ENCODE data around the gene FAM50B. TPM values are rescaled to one million over a fixed set of nuclear protein-coding genes. Genes with fewer than 3 reads are reported as not detected.

The FAM50B gene
- total RNA-seq, 4 donors from 2014 or later, result 4.6 to 12.9 (median 11.8) TPM

DNA sequence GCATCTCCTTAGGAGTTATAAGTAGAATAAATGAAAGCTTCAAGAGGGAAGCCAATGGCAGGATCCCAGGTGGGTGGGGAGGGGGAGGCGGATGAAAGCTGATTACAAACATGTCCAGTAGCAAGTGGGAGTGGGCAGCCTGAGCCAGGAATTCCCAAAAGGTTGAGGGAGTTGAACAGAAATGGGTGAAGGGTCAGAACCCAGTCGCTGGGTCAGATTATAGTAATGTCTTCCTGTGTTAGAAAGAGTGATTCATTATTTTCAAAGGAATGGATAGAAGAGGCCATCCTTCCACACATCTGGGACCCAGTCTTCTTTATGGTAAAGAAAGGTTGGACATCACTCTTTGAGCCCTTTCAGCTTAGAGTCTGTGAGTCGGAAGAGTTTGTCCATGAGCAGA is 41.0 kb upstream of the FAM50B start:
- TF ChIP-seq POLR2A (IDR thresholded peaks at IDR 0.05), result no peak
- TF ChIP-seq, protein P1, sequence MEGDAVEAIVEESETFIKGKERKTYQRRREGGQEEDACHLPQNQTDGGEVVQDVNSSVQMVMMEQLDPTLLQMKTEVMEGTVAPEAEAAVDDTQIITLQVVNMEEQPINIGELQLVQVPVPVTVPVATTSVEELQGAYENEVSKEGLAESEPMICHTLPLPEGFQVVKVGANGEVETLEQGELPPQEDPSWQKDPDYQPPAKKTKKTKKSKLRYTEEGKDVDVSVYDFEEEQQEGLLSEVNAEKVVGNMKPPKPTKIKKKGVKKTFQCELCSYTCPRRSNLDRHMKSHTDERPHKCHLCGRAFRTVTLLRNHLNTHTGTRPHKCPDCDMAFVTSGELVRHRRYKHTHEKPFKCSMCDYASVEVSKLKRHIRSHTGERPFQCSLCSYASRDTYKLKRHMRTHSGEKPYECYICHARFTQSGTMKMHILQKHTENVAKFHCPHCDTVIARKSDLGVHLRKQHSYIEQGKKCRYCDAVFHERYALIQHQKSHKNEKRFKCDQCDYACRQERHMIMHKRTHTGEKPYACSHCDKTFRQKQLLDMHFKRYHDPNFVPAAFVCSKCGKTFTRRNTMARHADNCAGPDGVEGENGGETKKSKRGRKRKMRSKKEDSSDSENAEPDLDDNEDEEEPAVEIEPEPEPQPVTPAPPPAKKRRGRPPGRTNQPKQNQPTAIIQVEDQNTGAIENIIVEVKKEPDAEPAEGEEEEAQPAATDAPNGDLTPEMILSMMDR (IDR thresholded peaks at IDR 0.05), result no peak
- no peak for DNase-seq
- 73 to 87% methylated on average over 2 to 3 of the region's 3 CpGs for WGBS, 2 donors
- no peak overlapping the region for H3K4me3 ChIP-seq
- no peaks in the 10 kb centered on the region for H3K27me3 ChIP-seq
- intact Hi-C loops (cut with DNase I), result no loop called here
- peak overlapping the region in 3 of 4 donors; percentile 9 to 79 (median 33) for H3K27ac ChIP-seq
- H3K36me3 ChIP-seq, result no peaks in the 10 kb centered on the region
- H3K4me1 ChIP-seq, result peaks cover 7 to 46% (median 27%) of the 10 kb centered on the region in 3 donors
- H3K9me3 ChIP-seq, result no peaks in the 10 kb centered on the region

DNA sequence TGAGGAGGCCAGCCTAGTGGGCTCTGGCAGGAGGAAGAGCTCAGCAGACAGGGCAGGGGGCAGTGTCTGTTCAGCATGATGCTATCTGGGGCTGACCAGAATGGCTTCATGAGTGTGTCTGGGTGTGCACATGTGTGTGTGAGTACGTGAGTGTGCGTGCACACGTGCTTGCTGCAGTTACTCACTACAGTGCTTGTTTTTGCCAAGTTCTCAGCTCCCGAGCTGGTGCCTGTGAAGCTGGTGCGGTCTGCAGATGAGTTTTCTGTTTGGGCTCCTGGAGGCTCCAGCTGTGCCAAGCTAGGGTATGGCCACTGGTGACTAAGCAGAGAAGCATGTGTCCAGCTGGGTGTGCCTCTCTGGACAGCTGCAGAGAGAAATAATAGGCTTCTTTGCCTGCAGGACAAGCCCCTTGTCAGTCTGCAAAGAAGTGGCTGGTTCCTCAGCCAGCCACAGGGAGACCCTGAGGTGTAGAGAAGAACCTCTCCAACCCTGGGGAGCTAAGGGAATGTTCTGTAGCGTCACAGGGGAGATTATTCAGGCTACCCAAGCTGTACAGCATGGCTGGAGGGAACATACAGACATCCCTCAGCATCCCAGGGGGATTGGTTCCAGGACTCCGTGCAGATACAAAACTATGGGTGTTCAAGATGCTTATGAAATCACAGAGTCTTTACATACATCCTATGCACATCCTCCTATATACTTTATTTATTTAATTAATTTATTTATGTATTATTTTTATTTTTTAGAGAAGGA is 40.2 kb upstream of the FAM50B start:
- Histone ChIP-seq H3K27ac (peak overlapping the region; percentile 9 to 79 (median 24)), H3K9me3 (no peaks in the 10 kb centered on the region), H3K27me3 (no peaks in the 10 kb centered on the region), H3K4me1 (peaks cover 7 to 43% (median 28%) of the 10 kb centered on the region in 3 donors), H3K36me3 (no peaks in the 10 kb centered on the region), H3K4me3 (no peak overlapping the region)
- 52 to 67% methylated on average over 7 of the region's 7 CpGs for WGBS, 2 donors
- no peak for DNase-seq
- TF ChIP-seq, protein P1 (IDR thresholded peaks at IDR 0.05), result no peak
- no peak for TF ChIP-seq POLR2A (IDR thresholded peaks at IDR 0.05)
- intact Hi-C loops (cut with DNase I), result no loop called here

DNA sequence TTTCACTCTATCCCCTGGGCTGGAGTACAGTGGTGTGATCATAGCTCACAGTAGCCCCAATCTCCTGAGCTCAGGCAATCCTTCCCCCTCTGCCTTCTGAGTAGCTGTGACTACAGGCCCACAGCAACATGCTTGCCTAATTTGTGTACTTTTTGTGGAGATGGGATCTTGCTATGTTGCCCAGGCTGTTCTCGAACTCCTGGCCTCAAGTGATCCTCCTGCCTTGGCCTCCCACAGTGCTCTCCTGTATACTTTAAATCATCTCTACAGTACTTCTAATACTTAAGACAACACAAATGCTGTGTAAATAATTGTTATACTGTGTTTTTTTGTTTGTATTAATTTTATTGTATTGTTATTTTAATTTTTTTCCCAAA is 39.7 kb upstream of the FAM50B start:
- no peak for DNase-seq
- no peaks in the 10 kb centered on the region for H3K27me3 ChIP-seq
- intact Hi-C loops (cut with DNase I), result no loop called here
- no peaks in the 10 kb centered on the region for H3K36me3 ChIP-seq
- no peaks in the 10 kb centered on the region for H3K9me3 ChIP-seq
- 93 to 100% methylated on average over 1 of the region's 1 CpG for WGBS, 2 donors
- H3K4me3 ChIP-seq, result no peak overlapping the region
- no peak overlapping the region for H3K27ac ChIP-seq
- TF ChIP-seq POLR2A (IDR thresholded peaks at IDR 0.05), result no peak
- TF ChIP-seq, protein P1 (IDR thresholded peaks at IDR 0.05), result no peak
- peaks cover 7 to 38% (median 24%) of the 10 kb centered on the region in 3 donors for H3K4me1 ChIP-seq

DNA sequence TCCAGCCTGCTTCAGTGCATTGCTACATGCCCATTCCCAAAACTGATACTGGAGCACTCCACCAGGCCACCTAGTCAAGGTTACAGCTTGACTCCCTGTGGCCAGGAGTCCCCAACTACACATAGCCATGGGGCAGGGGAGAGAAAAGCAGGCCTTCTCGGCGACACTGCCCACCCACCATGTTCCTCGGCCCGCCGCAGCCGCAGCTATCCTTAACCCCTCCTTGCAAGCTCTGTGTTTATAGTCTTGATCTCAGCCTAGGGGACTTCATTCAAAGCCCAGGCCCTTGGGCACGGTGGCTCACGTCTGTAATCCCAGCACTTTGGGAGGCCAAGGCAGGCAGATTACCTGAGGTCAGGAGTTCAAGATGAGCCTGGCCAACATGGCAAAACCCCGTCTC is 39.2 kb upstream of the FAM50B start:
- intact Hi-C loops (cut with DNase I), result no loop called here
- TF ChIP-seq, protein P1 (IDR thresholded peaks at IDR 0.05), result no peak
- no peak for TF ChIP-seq POLR2A (IDR thresholded peaks at IDR 0.05)
- no peak for DNase-seq
- peaks cover 7 to 33% (median 21%) of the 10 kb centered on the region in 3 donors for H3K4me1 ChIP-seq
- no peak overlapping the region for H3K4me3 ChIP-seq
- H3K36me3 ChIP-seq, result no peaks in the 10 kb centered on the region
- 82 to 84% methylated on average over 7 to 8 of the region's 9 CpGs for whole genome bisulfite sequencing, 2 donors
- H3K27me3 ChIP-seq, result no peaks in the 10 kb centered on the region
- no peak overlapping the region for H3K27ac ChIP-seq
- no peaks in the 10 kb centered on the region for H3K9me3 ChIP-seq

DNA sequence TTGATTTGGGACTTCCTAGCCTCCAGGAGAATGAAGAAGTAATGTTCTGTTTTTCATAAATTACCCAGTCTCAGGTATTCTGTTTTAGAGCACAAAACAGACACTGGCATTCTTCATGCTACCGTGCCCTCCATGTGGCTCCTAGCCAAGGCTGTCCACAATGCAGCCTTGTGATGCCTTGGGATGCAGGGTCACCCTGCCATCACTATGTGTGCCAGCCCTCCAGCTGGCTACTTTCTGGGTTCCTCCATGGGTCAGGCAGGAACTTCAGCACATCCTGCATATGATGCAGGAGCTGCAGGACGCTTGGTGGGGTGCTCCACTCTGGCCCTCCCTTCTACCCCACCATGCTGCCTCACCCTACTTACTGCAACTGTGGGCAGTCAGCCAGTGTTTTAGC is 38.0 kb upstream of the FAM50B start:
- Histone ChIP-seq H3K4me1 (peaks cover 7 to 33% (median 21%) of the 10 kb centered on the region in 3 donors), H3K4me3 (no peak overlapping the region), H3K9me3 (no peaks in the 10 kb centered on the region), H3K36me3 (no peaks in the 10 kb centered on the region), H3K27ac (no peak overlapping the region), H3K27me3 (no peaks in the 10 kb centered on the region)
- TF ChIP-seq, protein P1 (IDR thresholded peaks at IDR 0.05), result no peak
- TF ChIP-seq POLR2A (IDR thresholded peaks at IDR 0.05), result no peak
- intact Hi-C loops (cut with DNase I), result no loop called here
- no peak for DNase-seq
- 17 to 60% methylated on average over 1 of the region's 2 CpGs for WGBS, 2 donors

Measured in esophagus squamous epithelium (tissue), 5 donors.